Keratinocyte (primary cell): ENCODE measurements around the gene MARK1.

Experiments used
- EZH2 ChIP-seq: IDR thresholded peaks from one replicate; pipeline ENCODE4 v1.6.1; 2012; ENCODE audit warnings: inconsistent platforms, mild to moderate bottlenecking, low read length, moderate library complexity
- TF ChIP-seq, protein P1 (sequence below), 3 experiments: IDR thresholded peaks in 1 of 3; conservative IDR thresholded peaks in 1 of 3; optimal IDR thresholded peaks in 1 of 3; 2 replicates in 2 of 3; 3 replicates in 1 of 3; pipeline versions ENCODE3 to v1.5.1; 2011; ENCODE audit warnings: low read length in 3 of 3, mild to moderate bottlenecking in 3 of 3, moderate library complexity in 2 of 3, control low read depth in 1 of 3, inconsistent platforms in 1 of 3; ENCODE audit not compliant: insufficient read depth in 2 of 3; ENCODE audit errors: extremely low read depth in 1 of 3

DNA sequence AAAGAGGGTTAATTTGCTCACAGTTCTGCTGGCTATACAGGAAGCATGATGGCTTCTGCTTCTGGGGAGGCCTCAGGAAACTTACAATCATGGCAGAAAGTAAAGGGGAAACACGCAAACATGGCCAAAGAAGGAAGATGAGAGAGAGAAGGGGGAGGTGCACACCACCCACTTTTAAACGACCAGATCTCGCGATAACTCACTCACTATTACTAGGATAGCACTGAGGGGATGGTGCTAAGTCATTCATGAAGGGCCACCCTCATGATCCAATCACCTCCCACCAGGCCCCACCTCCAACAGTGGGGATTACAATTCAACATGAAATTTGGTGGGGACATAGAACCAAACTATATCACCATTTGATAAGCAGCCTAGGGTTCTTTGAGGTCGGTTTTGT lies 159.9 kb downstream of the MARK1 start:
- TF ChIP-seq, protein P1, sequence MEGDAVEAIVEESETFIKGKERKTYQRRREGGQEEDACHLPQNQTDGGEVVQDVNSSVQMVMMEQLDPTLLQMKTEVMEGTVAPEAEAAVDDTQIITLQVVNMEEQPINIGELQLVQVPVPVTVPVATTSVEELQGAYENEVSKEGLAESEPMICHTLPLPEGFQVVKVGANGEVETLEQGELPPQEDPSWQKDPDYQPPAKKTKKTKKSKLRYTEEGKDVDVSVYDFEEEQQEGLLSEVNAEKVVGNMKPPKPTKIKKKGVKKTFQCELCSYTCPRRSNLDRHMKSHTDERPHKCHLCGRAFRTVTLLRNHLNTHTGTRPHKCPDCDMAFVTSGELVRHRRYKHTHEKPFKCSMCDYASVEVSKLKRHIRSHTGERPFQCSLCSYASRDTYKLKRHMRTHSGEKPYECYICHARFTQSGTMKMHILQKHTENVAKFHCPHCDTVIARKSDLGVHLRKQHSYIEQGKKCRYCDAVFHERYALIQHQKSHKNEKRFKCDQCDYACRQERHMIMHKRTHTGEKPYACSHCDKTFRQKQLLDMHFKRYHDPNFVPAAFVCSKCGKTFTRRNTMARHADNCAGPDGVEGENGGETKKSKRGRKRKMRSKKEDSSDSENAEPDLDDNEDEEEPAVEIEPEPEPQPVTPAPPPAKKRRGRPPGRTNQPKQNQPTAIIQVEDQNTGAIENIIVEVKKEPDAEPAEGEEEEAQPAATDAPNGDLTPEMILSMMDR (optimal IDR thresholded peaks at IDR 0.05 in 1 of 3, IDR thresholded peaks at IDR 0.05 in 1 of 3, conservative IDR thresholded peaks at IDR 0.05 in 1 of 3; ENCODE audit: extremely low read depth in 1 of 3, insufficient read depth in 2 of 3, low read length in 3 of 3): no peak
- TF ChIP-seq EZH2: no peak
